T-cell (primary cell): ENCODE results near the gene ZNF550. TPM values are rescaled to one million over a fixed set of nuclear protein-coding genes. Genes with fewer than 3 reads are reported as not detected.

ENCODE experiments used
- ATAC-seq, 4 experiments: fragments of 200-7000 bp in 3 of 4; fragments of 150-1000 bp in 1 of 4; cut with Tn5 transposase; replicated peaks in 1 of 4; 1 replicate in 3 of 4; 2 replicates in 1 of 4; pipeline ENCODE4 v1.10.0; 2021; ENCODE audit warnings: moderate library complexity in 3 of 4, mild to moderate bottlenecking in 2 of 4, moderate number of reproducible peaks in 1 of 4
- CTCF ChIA-PET, 2 donors: fragments of 300-600 bp; sonication (Branson Sonifier 250); formaldehyde crosslinking; loops; one replicate each; lab custom pipeline; 2022; ENCODE audit warnings: antibody characterized with exemption in 2 of 2; lab: Charles Lee
- POLR2A ChIA-PET, 2 donors: fragments of 300-600 bp; sonication (Branson Sonifier 250); formaldehyde crosslinking; loops; one replicate each; lab custom pipeline; 2022; ENCODE audit warnings: antibody characterized with exemption in 2 of 2; lab: Charles Lee
- DNase-seq, 35 experiments: peaks; one replicate each; pipeline versions ENCODE4 v3.0.0 to v3.0.0-alpha.2; 2013 to 2023
- H3K27ac ChIP-seq: one replicate; pipeline ENCODE4 v1.5.1; 2013; ENCODE audit warnings: low read length
- H3K27me3 ChIP-seq, 2 experiments: replicated peaks in 1 of 2; 1 replicate in 1 of 2; 2 replicates in 1 of 2; pipeline versions ENCODE4 v1.6.1 to v1.7.0; 2013; ENCODE audit warnings: low read length in 1 of 2, mixed read lengths in 1 of 2; ENCODE audit not compliant: control insufficient read depth in 2 of 2, insufficient read depth in 2 of 2; ENCODE audit errors: extremely low read depth in 1 of 2
- H3K36me3 ChIP-seq, 2 donors: 1 replicate in 1 of 2; 2 replicates in 1 of 2; pipeline versions ENCODE4 v1.6.1 to v1.7.0; 2013; ENCODE audit warnings: low read length in 1 of 2; ENCODE audit not compliant: control insufficient read depth in 2 of 2, insufficient read depth in 1 of 2; ENCODE audit errors: extremely low read depth in 1 of 2
- H3K4me1 ChIP-seq, 2 experiments: 1 replicate in 1 of 2; 2 replicates in 1 of 2; pipeline versions ENCODE4 v1.6.1 to v1.7.0; 2013; ENCODE audit warnings: low read length in 2 of 2, mixed read lengths in 1 of 2; ENCODE audit not compliant: insufficient read depth in 2 of 2, control insufficient read depth in 1 of 2; ENCODE audit errors: extremely low read depth in 1 of 2
- H3K4me3 ChIP-seq, 2 donors: 1 replicate in 1 of 2; 2 replicates in 1 of 2; pipeline versions ENCODE4 v1.5.1 to v1.7.0; 2013; ENCODE audit warnings: mild to moderate bottlenecking in 2 of 2, low read length in 1 of 2, moderate library complexity in 1 of 2; ENCODE audit not compliant: control insufficient read depth in 1 of 2; ENCODE audit errors: extremely low read depth in 1 of 2
- H3K9me3 ChIP-seq: 2 replicates; pipeline ENCODE4 v1.7.0; 2013
- H3K27ac Mint-ChIP-seq, 2 donors: one replicate each; pipeline ENCODE4 v1.8.0; 2020 to 2021; ENCODE audit warnings: mild to moderate bottlenecking in 2 of 2, mixed read lengths in 2 of 2
- H3K27me3 Mint-ChIP-seq, 2 donors: one replicate each; pipeline ENCODE4 v1.8.0; 2021 to 2022; ENCODE audit warnings: mixed read lengths in 2 of 2
- H3K36me3 Mint-ChIP-seq: one replicate; pipeline ENCODE4 v1.8.0; 2021; ENCODE audit warnings: mixed read lengths
- H3K4me1 Mint-ChIP-seq, 3 donors: one replicate each; pipeline ENCODE4 v1.8.0; 2020 to 2022; ENCODE audit warnings: mixed read lengths in 3 of 3, mild to moderate bottlenecking in 1 of 3
- H3K4me3 Mint-ChIP-seq, 3 donors: one replicate each; pipeline ENCODE4 v1.8.0; 2020 to 2022; ENCODE audit warnings: mild to moderate bottlenecking in 3 of 3, mixed read lengths in 3 of 3, moderate library complexity in 3 of 3
- H3K9me3 Mint-ChIP-seq, 3 donors: one replicate each; pipeline ENCODE4 v1.8.0; 2020 to 2022; ENCODE audit warnings: mixed read lengths in 3 of 3
- WGBS: methylation state at CpG from one replicate; pipeline ENCODE4 v1.1.5; 2013; ENCODE audit warnings: missing lambda C conversion rate; ENCODE audit not compliant: insufficient coverage; 5-methylcytosine and 5-hydroxymethylcytosine counted together
- total RNA-seq, 35 experiments: library from RNA in 6 of 35; stranded (reverse) in 6 of 35; fragments of 120-200 nt in 1 of 35; gene quantifications; one replicate each; pipeline versions ENCODE4 v1.2.1 to v1.2.4 and lab custom pipeline; 2013 to 2026

ZNF550 gene
- total RNA-seq, 5 donors from 2014 or later (not counting 1 experiment from before 2014, with no cell fraction given): 16.9 to 47.4 (median 45.1) TPM

GRCh38 chr19:57583521-57584416 lies 24.1 kb upstream of the ZNF550 start, which contains the start of gene ZIK1:
Gene ZIK1, plus strand, starts transcription at chr19:57584145. Its CDS starts 212 bp downstream, at chr19:57584357.
- H3K4me3 Mint-ChIP-seq: peak within 1 kb of the TSS; percentile 91 to 98 (median 91)
- peak; percentile 71 to 93 (median 84) for DNase-seq

GRCh38 chr19:57583104-57583520 lies 23.4 kb upstream of the ZNF550 start:
- WGBS: 64% methylated on average over 17 of the region's 21 CpGs
- H3K27me3 ChIP-seq: peaks cover 0 to 7% of the 10 kb centered on the region in 2 experiments
- CTCF ChIA-PET: no interaction called here
- peaks cover 26 to 29% (median 27%) of the 10 kb centered on the region in 3 donors for H3K4me1 Mint-ChIP-seq
- DNase-seq: peak in 1 of 35 experiments; percentile 3
- peaks cover 0 to under 1% of the 10 kb centered on the region in 2 donors for H3K36me3 ChIP-seq
- no peak for ATAC-seq
- H3K4me1 ChIP-seq: peaks cover 2 to 30% of the 10 kb centered on the region in 2 experiments
- peaks cover 2% of the 10 kb centered on the region for H3K9me3 ChIP-seq
- peak overlapping the region; percentile 63 for H3K27ac ChIP-seq
- no peak overlapping the region for H3K27ac Mint-ChIP-seq
- H3K9me3 Mint-ChIP-seq: peaks cover 23 to 52% (median 42%) of the 10 kb centered on the region in 3 donors
- peak overlapping the region; percentile 69 to 72 for H3K4me3 ChIP-seq
- peak overlapping the region; percentile 91 to 98 (median 91) for H3K4me3 Mint-ChIP-seq
- POLR2A ChIA-PET: no interaction called here
- H3K36me3 Mint-ChIP-seq: peaks cover 43% of the 10 kb centered on the region
- no peaks in the 10 kb centered on the region for H3K27me3 Mint-ChIP-seq

More at GRCh38 chr19:57583521-57584416, 24.1 kb upstream of the ZNF550 start, which contains the start of gene ZIK1:
- peaks cover 0 to 7% of the 10 kb centered on the region in 2 donors for H3K36me3 ChIP-seq
- H3K4me3 ChIP-seq: peak within 1 kb of the TSS; percentile 69 to 72
- peaks cover 2% of the 10 kb centered on the region for H3K9me3 ChIP-seq
- H3K36me3 Mint-ChIP-seq: peaks cover 49% of the 10 kb centered on the region
- H3K4me1 Mint-ChIP-seq: peaks cover 24 to 25% (median 24%) of the 10 kb centered on the region in 3 donors
- POLR2A ChIA-PET: interaction anchor here in 1 of 2 donors (0.7 kb wide), 1 partner anchor 475 kb away, joined by 3 read pairs; no protein-coding TSS in a partner anchor
- peak within 1 kb of the TSS; percentile 63 for H3K27ac ChIP-seq
- H3K9me3 Mint-ChIP-seq: peaks cover 27 to 57% (median 47%) of the 10 kb centered on the region in 3 donors
- H3K27me3 Mint-ChIP-seq: no peaks in the 10 kb centered on the region
- peak; percentile 90 to 94 (median 94) for ATAC-seq
- CTCF ChIA-PET: no interaction called here
- peak within 1 kb of the TSS; percentile 72 to 86 for H3K27ac Mint-ChIP-seq
- WGBS: 7% methylated on average over 70 of the region's 76 CpGs
- peaks cover 0 to 7% of the 10 kb centered on the region in 2 experiments for H3K27me3 ChIP-seq
- peaks cover 2 to 27% of the 10 kb centered on the region in 2 experiments for H3K4me1 ChIP-seq

GRCh38 chr19:57578487-57579205 lies 19.0 kb upstream of the ZNF550 start, which contains the start of gene ZNF416:
Gene ZNF416, minus strand, starts transcription at chr19:57578911. Its CDS starts 207 bp downstream, at chr19:57578704.
- Mint-ChIP-seq H3K36me3 (peaks cover 46% of the 10 kb centered on the region), H3K4me3 (peak within 1 kb of the TSS; percentile 75 to 84 (median 78)), H3K4me1 (peaks cover 26 to 31% (median 26%) of the 10 kb centered on the region in 3 donors), H3K9me3 (peaks cover 35 to 52% (median 43%) of the 10 kb centered on the region in 3 donors), H3K27me3 (no peaks in the 10 kb centered on the region), H3K27ac (peak within 1 kb of the TSS; percentile 92)
- WGBS: under 1% methylated on average over 52 of the region's 62 CpGs
- Histone ChIP-seq H3K27ac (peak within 1 kb of the TSS; percentile 52), H3K9me3 (no peaks in the 10 kb centered on the region), H3K4me3 (peak within 1 kb of the TSS; percentile 72 to 84), H3K27me3 (peaks cover 0 to 7% of the 10 kb centered on the region in 2 experiments), H3K4me1 (peaks cover 4 to 26% of the 10 kb centered on the region in 2 experiments), H3K36me3 (peaks cover 18 to 33% of the 10 kb centered on the region in 2 donors)
- CTCF ChIA-PET: interaction anchor here in 1 of 2 donors (0.6 to 1.4 kb wide), 2 partner anchors 35 to 189 kb away, joined by 3 read pairs; partner anchors contain the start of genes ZNF134 and ZNF548
- peak; percentile 82 to 99 (median 96) for DNase-seq
- ATAC-seq: peak; percentile 91 to 98 (median 96)
- POLR2A ChIA-PET: no interaction called here

- peaks cover 32 to 61% (median 56%) of the 10 kb centered on the region in 3 donors for H3K9me3 Mint-ChIP-seq
Observed at GRCh38 chr19:57576661-57577060, 17.0 kb upstream of the ZNF550 start.

GRCh38 chr19:57572415-57572947 lies 12.8 kb upstream of the ZNF550 start:
- no peak overlapping the region for H3K4me3 Mint-ChIP-seq

More at GRCh38 chr19:57576661-57577060, 17.0 kb upstream of the ZNF550 start:
- Histone ChIP-seq H3K27me3 (no peaks in the 10 kb centered on the region), H3K36me3 (peaks cover 21 to 46% of the 10 kb centered on the region in 2 donors), H3K4me3 (peak overlapping the region in 1 of 2 donors; percentile 25), H3K9me3 (peaks cover 16% of the 10 kb centered on the region), H3K4me1 (peaks cover 4 to 17% of the 10 kb centered on the region in 2 experiments), H3K27ac (no peak overlapping the region)
- H3K36me3 Mint-ChIP-seq: peaks cover 63% of the 10 kb centered on the region
- ChIA-PET CTCF (no interaction called here), POLR2A (no interaction called here)
- peak overlapping the region; percentile 43 to 75 (median 53) for H3K4me3 Mint-ChIP-seq
- ATAC-seq: no peak
- H3K27ac Mint-ChIP-seq: no peak overlapping the region
- DNase-seq: no peak
- H3K4me1 Mint-ChIP-seq: peaks cover 23 to 25% (median 24%) of the 10 kb centered on the region in 3 donors
- no peaks in the 10 kb centered on the region for H3K27me3 Mint-ChIP-seq

More at GRCh38 chr19:57572415-57572947, 12.8 kb upstream of the ZNF550 start:
- Mint-ChIP-seq H3K4me1 (peaks cover 9 to 15% (median 12%) of the 10 kb centered on the region in 3 donors), H3K9me3 (peaks cover 32 to 74% (median 66%) of the 10 kb centered on the region in 3 donors), H3K27me3 (no peaks in the 10 kb centered on the region), H3K36me3 (peaks cover 68% of the 10 kb centered on the region), H3K27ac (no peak overlapping the region)
- POLR2A ChIA-PET: no interaction called here
- H3K4me3 ChIP-seq: no peak overlapping the region
- peaks cover 21 to 46% of the 10 kb centered on the region in 2 donors for H3K36me3 ChIP-seq
- H3K4me1 ChIP-seq: peaks cover 0 to 2% of the 10 kb centered on the region in 2 experiments
- no peak overlapping the region for H3K27ac ChIP-seq
- no CpG with 5 or more reads among the region's 3 CpGs for WGBS
- H3K27me3 ChIP-seq: no peaks in the 10 kb centered on the region
- ATAC-seq (no peak), DNase-seq (no peak)
- peaks cover 19% of the 10 kb centered on the region for H3K9me3 ChIP-seq
- CTCF ChIA-PET: no interaction called here
